Panc1 (cell line): Measurements from ENCODE around the gene PSMF1. TPM values are rescaled to one million over a fixed set of nuclear protein-coding genes. Genes with fewer than 3 reads are reported as not detected.

ENCODE experiments used
- ATAC-seq: fragments of 200-7000 bp; cut with Tn5 transposase; 2 replicates; pipeline ENCODE4 v1.9.1; 2020; ENCODE audit warnings: mild to moderate bottlenecking, moderate library complexity
- BruUV-seq: library from RNA; stranded (reverse); fragments of 400-500 nt; replicated peaks from 2 replicates; lab custom pipeline; 2021; lab: Mats Ljungman, UMichigan
- CTCF ChIA-PET: fragments of 300-600 bp; sonication (Branson Sonifier 250); formaldehyde crosslinking; loops from one replicate; lab custom pipeline; 2022; ENCODE audit warnings: antibody characterized with exemption; lab: Charles Lee
- POLR2A ChIA-PET: fragments of 300-600 bp; sonication (Branson Sonifier 250); formaldehyde crosslinking; loops from one replicate; lab custom pipeline; 2022; ENCODE audit warnings: antibody characterized with exemption; lab: Charles Lee
- DNase-seq: peaks from one replicate; pipeline ENCODE4 v3.0.0-alpha.2; 2010; ENCODE audit warnings: low read depth, low spot score
- H3K27ac ChIP-seq: 2 replicates; pipeline ENCODE4 v1.5.1; 2011; ENCODE audit warnings: mild to moderate bottlenecking, low read length, inconsistent platforms
- H3K27me3 ChIP-seq: fragments of 200-500 bp; sonication (Bioruptor generic); 2 replicates; pipeline ENCODE4 v1.6.0; 2014; ENCODE audit warnings: low read length, inconsistent platforms; ENCODE audit not compliant: control insufficient read depth, insufficient read depth
- H3K36me3 ChIP-seq: fragments of 200-500 bp; sonication (Bioruptor generic); 2 replicates; pipeline ENCODE4 v1.5.1; 2014; ENCODE audit warnings: inconsistent platforms, mild to moderate bottlenecking, low read length, moderate library complexity; ENCODE audit not compliant: control insufficient read depth, insufficient read depth
- H3K4me1 ChIP-seq: 2 replicates; pipeline ENCODE4 v1.5.1; 2011; ENCODE audit warnings: inconsistent platforms, mild to moderate bottlenecking, low read length, moderate library complexity; ENCODE audit not compliant: control insufficient read depth, insufficient read depth
- H3K4me3 ChIP-seq, 2 experiments: 2 replicates each; pipeline ENCODE4 v1.5.1; 2011 to 2012; ENCODE audit warnings: low read depth in 2 of 2, low read length in 2 of 2, mild to moderate bottlenecking in 2 of 2, inconsistent platforms in 1 of 2, moderate library complexity in 1 of 2
- H3K9me3 ChIP-seq: fragments of 200-500 bp; sonication (Bioruptor generic); 2 replicates; pipeline ENCODE4 v1.5.1; 2014; ENCODE audit warnings: low read depth, mild to moderate bottlenecking, inconsistent platforms, low read length, moderate library complexity; ENCODE audit not compliant: control insufficient read depth, insufficient read depth
- POLR2AphosphoS5 ChIP-seq: IDR thresholded peaks from 2 replicates; pipeline ENCODE4 v1.6.1; 2012; ENCODE audit warnings: mild to moderate bottlenecking, low read depth, low read length, moderate library complexity
- REST ChIP-seq, 2 experiments: IDR thresholded peaks; 2 replicates each; pipeline ENCODE4 v1.6.1; 2011 to 2012; ENCODE audit warnings: low read depth in 2 of 2, control low read depth in 1 of 2, low read length in 1 of 2, mild to moderate bottlenecking in 1 of 2, moderate library complexity in 1 of 2; ENCODE audit not compliant: insufficient read depth in 1 of 2
- SIN3A ChIP-seq: IDR thresholded peaks from 2 replicates; pipeline ENCODE4 v1.6.1; 2012; ENCODE audit warnings: low read depth, mild to moderate bottlenecking, low read length, moderate library complexity, borderline replicate concordance; ENCODE audit not compliant: insufficient read depth
- TCF7L2 ChIP-seq: IDR thresholded peaks from 2 replicates; pipeline ENCODE4 v1.6.1; 2011; ENCODE audit warnings: mild to moderate bottlenecking, low read depth, low read length, inconsistent platforms
- in situ Hi-C: cut with HindIII; loops from 2 replicates; pipeline ENCODE4 v1.10.0; 2016; ENCODE audit warnings: low sequenced_read_pairs, low pct_unique_long_range_greater_than_20kb
- intact Hi-C: fragments of 100-400 bp; cut with micrococcal nuclease; formaldehyde crosslinking; loops from one replicate; pipeline ENCODE4 v1.10.0; 2022; ENCODE audit not compliant: unreplicated experiment
- total RNA-seq: library from RNA; stranded (reverse); gene quantifications from one replicate; pipeline ENCODE4 v1.2.1, GENCODE V29; 2021; ENCODE audit not compliant: unreplicated experiment
- TF ChIP-seq, protein P1 (sequence below): fragments of 450-650 bp; IDR thresholded peaks from 2 replicates; pipeline ENCODE4 v1.5.1; 2017; ENCODE audit warnings: mild to moderate bottlenecking

The PSMF1 gene
- total RNA-seq, 1 experiment from 2014 or later, result 161 TPM

DNA sequence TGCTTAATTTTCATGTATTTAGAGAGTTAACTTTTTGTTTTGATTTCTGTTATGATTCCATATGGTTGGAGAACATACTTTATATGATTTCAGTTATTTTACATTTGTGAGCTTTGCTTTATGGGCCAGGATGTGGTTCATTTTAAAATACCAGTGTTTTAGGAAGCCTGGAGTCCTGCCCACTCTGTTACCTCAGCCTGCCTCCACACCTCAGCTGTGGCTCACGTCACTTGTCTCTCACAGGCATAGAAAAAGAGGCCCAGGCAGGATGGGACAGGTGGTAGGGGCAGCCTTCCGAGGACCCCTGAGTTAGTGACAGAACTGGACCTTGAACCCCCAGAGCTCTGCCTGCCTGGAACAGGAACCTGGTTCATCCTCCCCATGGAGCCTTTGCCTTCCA is 16.0 kb downstream of the PSMF1 start:
- Histone ChIP-seq H3K4me3 (no peak overlapping the region), H3K27me3 (no peaks in the 10 kb centered on the region), H3K4me1 (no peaks in the 10 kb centered on the region), H3K27ac (no peak overlapping the region), H3K36me3 (peaks cover 30% of the 10 kb centered on the region), H3K9me3 (no peaks in the 10 kb centered on the region)
- in situ Hi-C loops, result no loop called here
- BruUV-seq, result no TSS peak
- ChIA-PET POLR2A (no interaction called here), CTCF (no interaction called here)
- no peak for DNase-seq
- no peak for ATAC-seq
- intact Hi-C loops, result no loop called here
- TF ChIP-seq, protein P1, sequence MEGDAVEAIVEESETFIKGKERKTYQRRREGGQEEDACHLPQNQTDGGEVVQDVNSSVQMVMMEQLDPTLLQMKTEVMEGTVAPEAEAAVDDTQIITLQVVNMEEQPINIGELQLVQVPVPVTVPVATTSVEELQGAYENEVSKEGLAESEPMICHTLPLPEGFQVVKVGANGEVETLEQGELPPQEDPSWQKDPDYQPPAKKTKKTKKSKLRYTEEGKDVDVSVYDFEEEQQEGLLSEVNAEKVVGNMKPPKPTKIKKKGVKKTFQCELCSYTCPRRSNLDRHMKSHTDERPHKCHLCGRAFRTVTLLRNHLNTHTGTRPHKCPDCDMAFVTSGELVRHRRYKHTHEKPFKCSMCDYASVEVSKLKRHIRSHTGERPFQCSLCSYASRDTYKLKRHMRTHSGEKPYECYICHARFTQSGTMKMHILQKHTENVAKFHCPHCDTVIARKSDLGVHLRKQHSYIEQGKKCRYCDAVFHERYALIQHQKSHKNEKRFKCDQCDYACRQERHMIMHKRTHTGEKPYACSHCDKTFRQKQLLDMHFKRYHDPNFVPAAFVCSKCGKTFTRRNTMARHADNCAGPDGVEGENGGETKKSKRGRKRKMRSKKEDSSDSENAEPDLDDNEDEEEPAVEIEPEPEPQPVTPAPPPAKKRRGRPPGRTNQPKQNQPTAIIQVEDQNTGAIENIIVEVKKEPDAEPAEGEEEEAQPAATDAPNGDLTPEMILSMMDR, result no peak
- TF ChIP-seq POLR2AphosphoS5 (no peak), TCF7L2 (no peak), SIN3A (no peak), REST (IDR thresholded peaks at IDR 0.05; ENCODE audit: insufficient read depth in 1 of 2, low read depth in 2 of 2, low read length in 1 of 2) (no peak)

DNA sequence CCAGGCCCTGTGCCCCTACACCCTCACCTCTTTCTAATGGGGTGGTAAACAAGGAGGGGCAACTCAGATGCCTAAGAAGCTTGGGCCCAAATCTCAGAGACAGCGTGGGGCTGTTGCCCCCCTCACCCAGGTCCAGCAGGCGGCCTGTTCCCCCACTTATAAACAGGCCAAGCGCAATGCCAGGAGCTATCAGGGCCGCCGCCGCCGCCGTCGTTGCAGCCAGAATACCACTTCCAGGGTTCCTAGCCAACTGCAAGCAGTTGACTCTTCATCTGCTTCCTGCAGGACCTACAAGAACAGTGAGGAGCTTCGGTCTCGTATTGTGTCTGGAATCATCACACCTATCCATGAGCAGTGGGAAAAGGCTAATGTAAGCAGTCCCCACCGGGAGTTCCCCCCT is 16.4 kb downstream of the PSMF1 start:
- H3K27ac ChIP-seq, result no peak overlapping the region
- in situ Hi-C loops (no loop called here), intact Hi-C loops (no loop called here)
- no peaks in the 10 kb centered on the region for H3K27me3 ChIP-seq
- no peak for ATAC-seq
- no peak for DNase-seq
- ChIA-PET POLR2A (no interaction called here), CTCF (no interaction called here)
- no peaks in the 10 kb centered on the region for H3K4me1 ChIP-seq
- BruUV-seq, result no TSS peak
- H3K9me3 ChIP-seq, result no peaks in the 10 kb centered on the region
- TF ChIP-seq POLR2AphosphoS5 (no peak), SIN3A (no peak), TCF7L2 (no peak)
- H3K36me3 ChIP-seq, result peaks cover 30% of the 10 kb centered on the region
- no peak overlapping the region for H3K4me3 ChIP-seq

GRCh38 chr20:1137236-1137635 is 18.8 kb downstream of the PSMF1 start:
- Histone ChIP-seq H3K4me1 (no peaks in the 10 kb centered on the region), H3K27me3 (no peaks in the 10 kb centered on the region), H3K27ac (no peak overlapping the region), H3K36me3 (peaks cover 43% of the 10 kb centered on the region), H3K4me3 (no peak overlapping the region), H3K9me3 (no peaks in the 10 kb centered on the region)
- ChIA-PET CTCF (no interaction called here), POLR2A (no interaction called here)
- TF ChIP-seq REST (IDR thresholded peaks at IDR 0.05; ENCODE audit: insufficient read depth in 1 of 2, low read depth in 2 of 2, low read length in 1 of 2), result no peak
- no peak for TF ChIP-seq SIN3A
- TF ChIP-seq, protein P1, result no peak
- TF ChIP-seq TCF7L2, result no peak
- TF ChIP-seq POLR2AphosphoS5, result no peak
- BruUV-seq, result no TSS peak
- DNase-seq (no peak), ATAC-seq (no peak)
- in situ Hi-C loops (no loop called here), intact Hi-C loops (no loop called here)
